OCI-LY3 (cell line): ENCODE measurements around the gene KEAP1.

Source experiments
- CTCF ChIP-seq: fragments of 200-600, 300-600 bp; sonication (generic); IDR thresholded peaks from 2 replicates; pipeline ENCODE4 v1.5.1; 2014; ENCODE audit warnings: antibody characterized with exemption, low read length, low read depth
- EZH2phosphoT487 ChIP-seq: fragments of 200-600 bp; shearing (Covaris generic); IDR thresholded peaks from 2 replicates; pipeline ENCODE4 v1.6.1; 2018; ENCODE audit warnings: antibody characterized with exemption, mixed run types, low read depth

- TF ChIP-seq CTCF (no peak), EZH2phosphoT487 (no peak)
These were observed 52.8 kb downstream of the KEAP1 start for GRCh38 chr19:10450191-10450852.
